ENCODE measurements around the gene ELL3. TPM values are rescaled to one million over a fixed set of nuclear protein-coding genes. Genes with fewer than 3 reads are reported as not detected.

The ELL3 gene
- total and polyA plus RNA-seq, 2 experiments from 2014 or later = 4.3 TPM; not detected in 1

- no peak for DNase-seq (ENCODE audit: low read depth in 1 of 2, low spot score in 1 of 2)
- H3K4me1 ChIP-seq (ENCODE audit: low read depth) = peaks cover 22% of the 10 kb centered on the region
- no peaks in the 10 kb centered on the region for H3K9me3 ChIP-seq (ENCODE audit: low read depth)
- peaks cover 11% of the 10 kb centered on the region for H3K36me3 ChIP-seq
- H3K4me3 ChIP-seq = peak overlapping the region; percentile 93
- H3K27me3 ChIP-seq = no peaks in the 10 kb centered on the region
- TF ChIP-seq CTCF (IDR thresholded peaks at IDR 0.05; ENCODE audit: low read depth, low read length) = no peak
- H3K27ac ChIP-seq = peak overlapping the region; percentile 58
These were observed 16.9 kb upstream of the ELL3 start for GRCh38 chr15:43793647-43794046.

- peak; percentile 15 for TF ChIP-seq CTCF (IDR thresholded peaks at IDR 0.05; ENCODE audit: low read depth, low read length)
- peak; percentile 23 to 47 for DNase-seq (ENCODE audit: low read depth in 1 of 2, low spot score in 1 of 2)
- peak overlapping the region; percentile 98 for H3K27ac ChIP-seq
These were observed 16.2 kb upstream of the ELL3 start for GRCh38 chr15:43792761-43793476.

GRCh38 chr15:43791993-43792760 is 15.4 kb upstream of the ELL3 start, which contains the start of gene SERF2:
TSS of gene SERF2 (plus strand) at chr15:43792320. CDS start at chr15:43792377, 57 bp downstream.
- H3K4me3 ChIP-seq = peak within 1 kb of the TSS; percentile 93
- peaks cover 22% of the 10 kb centered on the region for H3K4me1 ChIP-seq (ENCODE audit: low read depth)
- no peaks in the 10 kb centered on the region for H3K27me3 ChIP-seq
- no peak for TF ChIP-seq CTCF (IDR thresholded peaks at IDR 0.05; ENCODE audit: low read depth, low read length)
- peak within 1 kb of the TSS; percentile 98 for H3K27ac ChIP-seq
- H3K9me3 ChIP-seq (ENCODE audit: low read depth) = no peaks in the 10 kb centered on the region
- H3K36me3 ChIP-seq = peaks cover 11% of the 10 kb centered on the region
- peak; percentile 99 to 100 for DNase-seq (ENCODE audit: low read depth in 1 of 2, low spot score in 1 of 2)

More at GRCh38 chr15:43792761-43793476, 16.2 kb upstream of the ELL3 start:
- Histone ChIP-seq H3K4me3 (peak overlapping the region; percentile 93), H3K9me3 (ENCODE audit: low read depth) (no peaks in the 10 kb centered on the region), H3K4me1 (ENCODE audit: low read depth) (peaks cover 22% of the 10 kb centered on the region), H3K36me3 (peaks cover 11% of the 10 kb centered on the region), H3K27me3 (no peaks in the 10 kb centered on the region)

GRCh38 chr15:43789409-43789808 is 12.6 kb upstream of the ELL3 start:
- Histone ChIP-seq H3K27ac (no peak overlapping the region), H3K4me1 (ENCODE audit: low read depth) (peaks cover 14% of the 10 kb centered on the region), H3K27me3 (no peaks in the 10 kb centered on the region), H3K9me3 (ENCODE audit: low read depth) (no peaks in the 10 kb centered on the region), H3K36me3 (peaks cover 6% of the 10 kb centered on the region), H3K4me3 (no peak overlapping the region)
- TF ChIP-seq CTCF (IDR thresholded peaks at IDR 0.05; ENCODE audit: low read depth, low read length) = no peak
- no peak for DNase-seq (ENCODE audit: low read depth in 1 of 2, low spot score in 1 of 2)

GRCh38 chr15:43779016-43779415 is 2.2 kb upstream of the ELL3 start:
- TF ChIP-seq CTCF (IDR thresholded peaks at IDR 0.05; ENCODE audit: low read depth, low read length) = no peak

More at GRCh38 chr15:43779016-43779415, 2.2 kb upstream of the ELL3 start:
- no peak for DNase-seq (ENCODE audit: low read depth in 1 of 2, low spot score in 1 of 2)
- no peaks in the 10 kb centered on the region for H3K4me1 ChIP-seq (ENCODE audit: low read depth)
- no peak overlapping the region for H3K4me3 ChIP-seq
- no peaks in the 10 kb centered on the region for H3K36me3 ChIP-seq
- H3K27me3 ChIP-seq = no peaks in the 10 kb centered on the region
- no peak overlapping the region for H3K27ac ChIP-seq
- H3K9me3 ChIP-seq (ENCODE audit: low read depth) = no peaks in the 10 kb centered on the region
